Stimulated activated CD8-positive, alpha-beta memory T cell treated with anti-CD3 and anti-CD28 coated beads, Interleukin-7, amount 100 ng/mL, for 1 hour (primary cell): ENCODE data around the gene MGAT4B.
"Not testable (repeated sequence)": the region's sequence is repeated elsewhere in the genome, so short reads cannot be mapped to it uniquely, and the experiment has no call there.

Source experiments
- DNase-seq, 2 donors: peaks; one replicate each; pipeline ENCODE4 v3.0.0-alpha.2; 2020; ENCODE audit warnings: low read depth in 2 of 2

Gene MGAT4B

DNA sequence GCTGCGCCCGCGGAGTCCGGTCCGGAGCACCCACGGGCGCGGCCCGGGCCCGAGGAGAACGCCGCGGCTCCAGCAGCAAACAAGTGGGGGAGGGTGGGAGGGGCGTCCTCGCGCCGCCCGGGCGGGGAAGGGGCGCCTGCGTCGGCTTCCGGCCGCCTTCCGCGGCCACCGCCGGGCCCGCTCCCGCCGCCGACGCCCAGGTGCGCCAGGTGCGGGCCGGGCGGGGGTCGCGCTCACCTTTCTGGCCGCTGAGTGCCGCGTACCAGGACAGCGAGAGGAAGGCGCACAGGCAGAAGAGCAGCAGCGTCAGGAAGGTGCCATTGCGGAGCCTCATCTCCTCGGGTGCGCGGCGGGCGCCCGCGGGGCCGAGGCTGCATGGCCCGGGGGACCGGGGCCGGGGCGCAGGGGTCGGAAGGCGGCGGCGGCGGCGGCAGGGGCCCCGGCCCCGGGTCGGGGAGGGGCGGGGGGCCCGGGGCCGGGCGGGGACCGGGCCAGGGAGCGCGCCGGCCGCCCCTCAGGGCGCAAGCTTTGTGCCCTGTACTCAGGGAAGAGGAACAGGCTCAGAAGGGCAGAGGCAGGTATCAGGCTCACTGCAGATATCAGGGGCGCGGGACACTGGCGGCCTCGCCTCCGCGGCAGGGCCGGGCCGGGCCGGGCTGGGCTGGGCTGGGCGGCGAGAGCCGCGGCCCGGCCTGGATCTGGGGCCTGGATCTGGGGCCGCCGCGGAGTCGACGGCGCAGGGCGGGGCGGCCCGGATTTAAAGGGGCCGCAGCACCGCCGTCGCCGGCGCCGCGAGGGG lies at the start of gene MGAT4B:
MGAT4B (minus strand) TSS at position 617 of the 799 bp plus-strand sequence; CDS start at position 334, 283 bp downstream.
- no peak for DNase-seq

- DNase-seq, result no peak
These were observed 47.7 kb upstream of the MGAT4B start for GRCh38 chr5:179854356-179854755.

GRCh38 chr5:179852993-179853547 lies 46.4 kb upstream of the MGAT4B start:
- DNase-seq, result no peak

- DNase-seq, result no peak
These were observed 35.0 kb upstream of the MGAT4B start for GRCh38 chr5:179841621-179842020.

DNA sequence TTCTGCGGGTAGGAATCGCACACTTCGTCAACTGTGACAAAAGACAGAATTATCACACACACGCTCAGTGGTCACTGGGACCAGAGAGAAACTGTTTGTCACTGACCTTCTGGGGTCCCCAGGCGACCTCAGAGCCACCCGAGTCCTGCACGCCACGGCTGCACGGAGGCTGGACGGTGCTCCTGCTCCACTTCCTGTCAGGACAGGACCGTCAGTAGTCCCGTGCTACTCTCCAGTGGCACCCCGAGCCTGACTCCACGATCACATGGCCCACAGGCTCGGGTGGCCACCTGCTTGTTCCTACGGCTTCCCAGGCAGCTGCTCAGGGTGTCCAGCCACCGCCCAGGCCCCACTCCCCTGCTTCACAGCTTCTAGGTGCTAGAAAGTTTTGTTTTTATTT lies 34.1 kb upstream of the MGAT4B start:
- no peak for DNase-seq

- DNase-seq, result no peak
These were observed 33.7 kb upstream of the MGAT4B start for GRCh38 chr5:179840321-179840720.

DNA sequence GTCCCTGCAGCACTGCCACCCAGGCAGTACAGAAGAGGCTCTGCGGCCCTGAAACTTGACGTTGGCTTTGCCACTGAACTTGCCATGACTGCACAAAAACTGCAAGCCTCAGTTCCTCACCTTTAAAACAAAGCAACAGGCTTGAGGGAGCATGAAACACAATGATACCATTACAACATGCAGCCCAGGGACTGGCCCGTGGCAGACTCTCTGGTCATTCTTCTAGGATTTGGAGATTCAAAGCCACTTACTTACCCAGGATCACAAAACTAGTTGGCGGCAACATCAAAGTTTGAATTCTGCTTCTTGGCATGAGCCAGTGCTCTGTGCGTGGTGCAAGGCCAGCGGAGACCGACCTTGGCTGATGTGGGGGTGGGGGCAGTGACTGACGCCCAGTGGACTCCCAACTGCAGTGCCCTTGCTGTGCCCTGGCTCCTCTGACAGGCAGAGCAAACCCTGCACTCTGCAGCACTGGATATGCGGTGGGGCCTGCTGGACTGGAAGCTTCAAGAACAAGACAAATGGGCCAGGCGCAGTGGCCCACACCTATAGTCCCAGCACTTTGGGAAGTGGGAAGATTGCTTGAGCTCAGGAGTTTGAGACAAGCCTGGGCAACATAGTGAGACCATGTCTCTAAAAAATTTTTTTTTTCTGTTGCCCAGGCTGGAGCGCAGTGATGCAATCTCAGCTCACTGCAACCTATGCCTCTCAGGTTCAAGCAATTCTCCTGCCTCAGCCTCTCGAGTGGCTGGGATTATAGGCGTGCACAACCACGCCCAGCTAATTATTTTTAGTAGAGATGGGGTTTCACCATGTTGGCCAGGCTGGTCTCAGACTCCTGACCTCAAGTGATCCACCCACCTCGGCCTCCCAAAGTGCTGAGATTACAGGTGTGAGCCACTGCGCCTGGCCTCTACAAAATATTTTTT lies 32.9 kb upstream of the MGAT4B start:
- no peak for DNase-seq

- no peak for DNase-seq
These were observed 30.7 kb upstream of the MGAT4B start for GRCh38 chr5:179837076-179838011.

DNA sequence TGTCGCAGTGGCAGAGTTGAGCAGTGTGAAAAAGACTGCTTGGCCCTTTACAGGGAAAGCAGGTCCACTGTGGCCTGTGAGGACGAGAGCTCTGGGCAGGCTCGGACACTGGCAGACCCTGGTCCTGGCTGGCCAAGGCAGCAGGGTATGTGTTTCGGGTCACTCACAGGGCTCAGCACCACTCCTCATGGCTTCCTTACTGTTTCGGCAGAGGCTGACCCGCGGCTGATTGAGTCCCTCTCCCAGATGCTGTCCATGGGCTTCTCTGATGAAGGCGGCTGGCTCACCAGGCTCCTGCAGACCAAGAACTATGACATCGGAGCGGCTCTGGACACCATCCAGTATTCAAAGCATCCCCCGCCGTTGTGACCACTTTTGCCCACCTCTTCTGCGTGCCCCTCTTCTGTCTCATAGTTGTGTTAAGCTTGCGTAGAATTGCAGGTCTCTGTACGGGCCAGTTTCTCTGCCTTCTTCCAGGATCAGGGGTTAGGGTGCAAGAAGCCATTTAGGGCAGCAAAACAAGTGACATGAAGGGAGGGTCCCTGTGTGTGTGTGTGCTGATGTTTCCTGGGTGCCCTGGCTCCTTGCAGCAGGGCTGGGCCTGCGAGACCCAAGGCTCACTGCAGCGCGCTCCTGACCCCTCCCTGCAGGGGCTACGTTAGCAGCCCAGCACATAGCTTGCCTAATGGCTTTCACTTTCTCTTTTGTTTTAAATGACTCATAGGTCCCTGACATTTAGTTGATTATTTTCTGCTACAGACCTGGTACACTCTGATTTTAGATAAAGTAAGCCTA lies 29.8 kb upstream of the MGAT4B start:
- peak; percentile 27 for DNase-seq

DNA sequence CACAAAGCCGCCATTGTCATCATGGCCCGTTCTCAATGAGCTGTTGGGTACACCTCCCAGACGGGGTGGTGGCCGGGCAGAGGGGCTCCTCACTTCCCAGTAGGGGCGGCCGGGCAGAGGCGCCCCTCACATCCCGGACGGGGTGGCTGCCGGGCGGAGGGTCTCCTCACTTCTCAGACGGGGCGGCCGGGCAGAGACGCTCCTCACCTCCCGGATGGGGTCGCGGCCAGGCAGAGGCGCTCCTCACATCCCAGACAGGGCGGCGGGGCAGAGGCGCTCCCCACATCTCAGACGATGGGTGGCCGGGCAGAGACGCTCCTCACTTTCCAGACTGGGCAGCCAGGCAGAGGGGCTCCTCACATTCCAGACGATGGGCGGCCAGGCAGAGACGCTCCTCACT lies 28.2 kb upstream of the MGAT4B start:
- DNase-seq, result not testable (repeated sequence)

DNA sequence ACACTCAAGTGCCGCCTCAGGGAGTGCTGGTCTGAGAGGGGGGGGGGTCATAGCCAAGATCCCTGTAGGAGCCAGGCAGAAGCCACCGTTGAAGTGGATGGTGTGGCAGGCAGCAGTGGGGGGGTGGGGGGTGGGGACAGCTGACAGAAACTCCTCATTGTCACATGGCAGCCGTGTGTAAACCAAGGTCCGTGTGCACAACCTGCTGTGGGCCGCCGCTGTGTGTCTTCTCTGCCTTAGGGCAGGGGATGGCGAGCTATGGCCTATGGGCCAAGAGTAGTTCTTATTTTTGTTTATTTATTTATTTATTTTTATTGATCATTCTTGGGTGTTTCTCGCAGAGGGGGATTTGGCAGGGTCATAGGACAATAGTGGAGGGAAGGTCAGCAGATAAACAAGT lies 27.5 kb upstream of the MGAT4B start:
- DNase-seq, result no peak

- DNase-seq, result no peak
These were observed 27.0 kb upstream of the MGAT4B start for GRCh38 chr5:179833709-179834070.

- DNase-seq, result no peak
These were observed 26.5 kb upstream of the MGAT4B start for GRCh38 chr5:179833056-179833708.

DNA sequence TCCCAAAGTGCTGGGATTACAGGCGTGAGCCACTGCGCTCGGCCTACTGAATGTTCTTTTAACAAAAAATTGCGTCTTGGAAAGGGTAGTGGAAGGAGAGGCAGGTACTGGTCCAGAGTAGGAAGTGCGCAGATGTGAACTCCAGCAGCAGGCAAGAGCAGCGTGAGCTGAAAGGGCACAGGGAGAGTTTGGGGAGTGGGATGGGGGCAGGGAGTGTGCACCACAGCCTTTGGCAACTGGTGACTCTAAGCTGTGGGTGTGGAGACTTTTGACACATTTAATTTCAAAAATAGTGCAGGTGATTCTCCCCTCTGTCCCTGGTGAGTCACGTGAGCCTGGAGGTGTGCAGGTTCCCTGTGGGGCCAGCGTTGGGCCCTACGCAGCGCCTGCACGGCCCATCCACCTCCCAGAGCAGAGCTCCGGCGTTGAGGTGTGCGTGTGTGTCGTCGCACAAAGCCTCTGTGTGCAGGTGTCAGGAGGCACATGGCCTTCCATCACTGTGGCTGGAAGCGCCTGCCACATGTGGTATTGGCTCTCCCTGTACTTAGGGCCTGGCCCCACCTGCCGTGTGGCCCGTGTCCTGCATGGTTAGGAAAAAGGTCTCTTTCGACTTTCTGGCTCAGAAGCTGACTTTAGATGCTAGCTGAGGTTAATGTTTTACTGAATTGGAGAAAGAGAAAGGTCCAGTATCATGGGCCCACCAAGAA lies 25.5 kb upstream of the MGAT4B start:
- no peak for DNase-seq

DNA sequence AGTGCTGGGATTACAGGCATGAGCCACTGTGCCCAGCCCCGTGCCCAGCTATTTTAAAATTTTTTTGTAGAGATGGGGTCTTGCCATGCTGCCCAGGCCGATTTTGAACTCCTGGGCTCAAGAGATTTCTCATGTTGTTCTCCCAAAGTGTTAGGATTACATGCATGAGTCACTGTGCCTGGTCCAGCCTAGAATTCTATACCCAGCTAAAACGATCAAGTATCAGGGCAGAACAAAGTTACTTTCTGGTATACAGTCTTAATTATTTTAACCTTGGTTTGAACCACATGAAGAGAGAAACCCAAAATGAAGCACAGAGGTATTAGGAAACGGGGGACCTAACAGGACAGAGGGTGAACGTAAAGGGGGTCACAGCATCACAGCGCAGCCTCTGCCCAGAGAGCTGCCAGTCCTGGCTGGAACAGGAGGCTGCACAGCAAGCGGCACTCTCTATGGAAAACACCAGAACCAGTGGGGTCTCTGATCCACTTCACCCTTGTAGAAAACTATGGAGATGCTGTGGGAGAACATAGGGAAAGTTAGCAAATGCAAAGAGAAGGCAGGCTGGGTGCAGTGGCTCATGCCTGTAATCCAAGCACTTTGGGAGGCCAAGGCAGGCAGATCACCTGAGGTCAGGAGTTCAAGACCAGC lies 24.3 kb upstream of the MGAT4B start:
- no peak for DNase-seq

DNA sequence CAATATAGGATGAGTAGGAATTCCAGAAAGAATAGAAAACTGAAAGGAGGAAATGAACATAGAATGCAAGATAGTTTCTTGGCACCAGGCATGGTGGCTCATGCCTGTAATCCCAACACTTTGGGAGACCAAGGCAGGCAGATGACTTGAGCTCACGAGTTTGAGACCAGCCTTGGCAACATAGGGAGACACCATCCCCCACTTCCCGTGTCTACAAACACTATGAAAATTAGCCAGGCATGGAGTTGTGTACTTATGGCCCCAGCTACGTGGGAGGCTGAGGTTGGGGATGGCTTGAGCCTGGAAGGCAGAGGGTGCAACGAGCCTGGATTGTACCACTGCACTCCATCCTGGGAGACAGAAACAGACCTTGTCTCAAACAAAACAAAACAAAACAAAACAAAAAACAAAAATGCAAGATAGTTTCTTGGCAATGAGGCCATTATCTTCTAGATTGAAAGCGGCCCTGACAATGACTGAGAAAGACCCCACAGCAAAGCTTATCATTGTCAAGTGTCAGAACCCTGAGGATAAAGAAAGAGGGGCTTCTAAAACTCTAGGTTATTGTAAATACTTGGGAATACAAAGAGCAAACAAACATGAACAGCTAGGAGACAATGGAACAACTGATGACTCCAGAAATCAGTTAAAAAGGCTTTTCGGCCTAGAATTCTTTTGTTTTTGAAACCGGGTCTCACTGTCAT lies 23.2 kb upstream of the MGAT4B start:
- DNase-seq, result no peak

DNA sequence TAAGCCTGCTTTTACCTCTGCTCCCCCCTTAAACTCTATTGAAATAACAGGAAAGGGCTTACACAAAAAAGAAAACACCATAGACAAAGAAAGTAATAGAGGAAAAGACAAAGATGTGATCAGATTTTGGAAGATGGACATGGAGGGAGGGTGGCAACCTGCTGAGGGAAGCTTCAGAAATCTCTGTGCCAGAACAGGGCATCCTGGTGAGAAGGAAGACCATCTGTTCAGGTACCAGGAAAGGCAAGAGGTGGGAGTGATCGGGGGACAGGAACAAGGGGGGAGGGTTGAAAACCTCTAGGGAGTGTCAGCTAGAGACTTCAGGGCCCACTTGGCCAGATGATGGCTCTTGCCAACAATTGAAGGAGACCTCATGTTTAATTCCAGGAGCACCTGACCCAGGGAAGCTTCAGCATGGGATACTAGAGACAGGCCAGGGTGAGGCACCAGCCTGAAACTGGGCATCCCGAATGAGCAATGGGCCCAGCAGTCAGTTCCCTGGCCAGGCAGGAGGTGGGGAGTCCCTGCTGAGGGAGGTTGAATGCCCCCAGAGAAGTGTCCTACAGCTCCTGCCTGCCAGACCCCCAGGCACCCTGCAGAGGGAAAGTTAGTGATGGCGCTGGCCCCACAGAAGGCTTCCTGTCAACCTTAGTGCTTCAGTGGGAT lies 22.2 kb upstream of the MGAT4B start:
- DNase-seq, result no peak

DNA sequence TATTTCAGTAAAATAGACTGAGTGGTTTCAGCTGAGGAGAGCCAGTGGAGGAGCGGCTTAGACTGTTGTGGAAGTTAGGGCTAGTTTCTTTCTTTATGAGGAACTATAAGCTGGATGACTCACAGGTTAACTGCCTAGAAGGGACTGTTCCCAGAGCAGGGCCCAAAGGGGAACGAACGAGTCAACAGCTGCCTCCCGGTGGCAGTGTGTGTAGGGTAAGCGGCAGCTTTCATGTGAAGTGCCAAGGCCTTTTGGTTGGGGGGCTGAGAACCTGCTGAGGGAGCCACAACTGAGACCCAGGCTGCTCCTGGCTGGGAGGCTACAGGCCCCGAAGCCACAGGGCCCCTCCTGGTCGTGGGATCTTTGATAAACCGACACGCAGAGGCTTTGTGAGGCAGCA lies 21.0 kb upstream of the MGAT4B start:
- no peak for DNase-seq
